ENCODE measurements around the gene MYO7B.

- no peak for TF ChIP-seq POLR2AphosphoS5 (IDR thresholded peaks at IDR 0.05; ENCODE audit: borderline replicate concordance, low read depth, low read length)
- TF ChIP-seq EZH2 (IDR thresholded peaks at IDR 0.05), result no peak
Measured at GRCh38 chr2:127619203-127619590, 83.7 kb downstream of the MYO7B start.

Data from SK-N-MC (cell line).